Measurements from ENCODE around the gene RICTOR. TPM values are rescaled to one million over a fixed set of nuclear protein-coding genes. Genes with fewer than 3 reads are reported as not detected.

The RICTOR gene
- polyA plus RNA-seq, 1 donor from 2014 or later = 12.9 TPM

- H3K27me3 ChIP-seq (ENCODE audit: insufficient read depth, low read depth, low read length) = no peaks in the 10 kb centered on the region
- no peaks in the 10 kb centered on the region for H4K20me1 ChIP-seq (ENCODE audit: insufficient read depth)
- peaks cover 80% of the 10 kb centered on the region for H3K79me2 ChIP-seq (replicated peaks; ENCODE audit: insufficient read depth, low read length)
- H3F3A ChIP-seq (ENCODE audit: insufficient read depth, low read length, poor library complexity, severe bottlenecking) = no peaks in the 10 kb centered on the region
- no peak overlapping the region for H2AFZ ChIP-seq (ENCODE audit: low read depth, low read length)
- H3K36me3 ChIP-seq (ENCODE audit: insufficient read depth, low read length) = peaks cover 5% of the 10 kb centered on the region
- H3K9me2 ChIP-seq (ENCODE audit: insufficient read depth, low read length) = no peaks in the 10 kb centered on the region
- no peaks in the 10 kb centered on the region for H3K9me3 ChIP-seq (ENCODE audit: low read length)
- H3K9ac ChIP-seq (ENCODE audit: low read length) = no peak overlapping the region
- H3K4me3 ChIP-seq (ENCODE audit: low read length) = no peak overlapping the region
- H3K27ac ChIP-seq (ENCODE audit: low read length) = no peak overlapping the region
- H3K4me2 ChIP-seq (ENCODE audit: low read length) = no peak overlapping the region
- TF ChIP-seq CTCF (IDR thresholded peaks at IDR 0.05; ENCODE audit: poor library complexity, severe bottlenecking) (no peak), RAD21 (conservative IDR thresholded peaks at IDR 0.05) (no peak), EZH2 (IDR thresholded peaks at IDR 0.05; ENCODE audit: borderline replicate concordance, insufficient read depth, low read length, poor library complexity, severe bottlenecking) (no peak), REST (IDR thresholded peaks at IDR 0.05; ENCODE audit: borderline replicate concordance) (no peak), MXI1 (conservative IDR thresholded peaks at IDR 0.05; ENCODE audit: poor library complexity, severe bottlenecking) (no peak), EP300 (conservative IDR thresholded peaks at IDR 0.05; ENCODE audit: poor library complexity, severe bottlenecking) (no peak), SMC3 (conservative IDR thresholded peaks at IDR 0.05; ENCODE audit: poor library complexity) (no peak), TAF1 (IDR thresholded peaks at IDR 0.05; ENCODE audit: low read depth) (no peak), POLR2AphosphoS5 (IDR thresholded peaks at IDR 0.05) (no peak)
These were observed 6.1 kb downstream of the RICTOR start for GRCh38 chr5:39068099-39068498.

GRCh38 chr5:39064450-39064849 is 9.7 kb downstream of the RICTOR start:
- Histone ChIP-seq H3K9ac (ENCODE audit: low read length) (no peak overlapping the region), H4K20me1 (ENCODE audit: insufficient read depth) (no peaks in the 10 kb centered on the region), H3K36me3 (ENCODE audit: insufficient read depth, low read length) (peaks cover 5% of the 10 kb centered on the region), H2AFZ (ENCODE audit: low read depth, low read length) (no peak overlapping the region), H3K4me2 (ENCODE audit: low read length) (no peak overlapping the region), H3F3A (ENCODE audit: insufficient read depth, low read length, poor library complexity, severe bottlenecking) (no peaks in the 10 kb centered on the region), H3K9me3 (ENCODE audit: low read length) (no peaks in the 10 kb centered on the region), H3K27me3 (ENCODE audit: insufficient read depth, low read depth, low read length) (no peaks in the 10 kb centered on the region), H3K9me2 (ENCODE audit: insufficient read depth, low read length) (no peaks in the 10 kb centered on the region), H3K79me2 (replicated peaks; ENCODE audit: insufficient read depth, low read length) (peaks cover 73% of the 10 kb centered on the region), H3K4me3 (ENCODE audit: low read length) (no peak overlapping the region), H3K27ac (ENCODE audit: low read length) (no peak overlapping the region)
- no peak for TF ChIP-seq TAF1 (IDR thresholded peaks at IDR 0.05; ENCODE audit: low read depth)
- no peak for TF ChIP-seq EP300 (conservative IDR thresholded peaks at IDR 0.05; ENCODE audit: poor library complexity, severe bottlenecking)
- TF ChIP-seq MXI1 (conservative IDR thresholded peaks at IDR 0.05; ENCODE audit: poor library complexity, severe bottlenecking) = no peak
- TF ChIP-seq REST (IDR thresholded peaks at IDR 0.05; ENCODE audit: borderline replicate concordance) = no peak
- TF ChIP-seq SMC3 (conservative IDR thresholded peaks at IDR 0.05; ENCODE audit: poor library complexity) = no peak
- TF ChIP-seq RAD21 (conservative IDR thresholded peaks at IDR 0.05) = no peak
- TF ChIP-seq POLR2AphosphoS5 (IDR thresholded peaks at IDR 0.05) = no peak
- TF ChIP-seq CTCF (IDR thresholded peaks at IDR 0.05; ENCODE audit: poor library complexity, severe bottlenecking) = no peak

Measured in neural cell (in vitro differentiated cells).